ENCODE results near the gene NPBWR2. TPM values are rescaled to one million over a fixed set of nuclear protein-coding genes. Genes with fewer than 3 reads are reported as not detected.

The NPBWR2 gene, protein sequence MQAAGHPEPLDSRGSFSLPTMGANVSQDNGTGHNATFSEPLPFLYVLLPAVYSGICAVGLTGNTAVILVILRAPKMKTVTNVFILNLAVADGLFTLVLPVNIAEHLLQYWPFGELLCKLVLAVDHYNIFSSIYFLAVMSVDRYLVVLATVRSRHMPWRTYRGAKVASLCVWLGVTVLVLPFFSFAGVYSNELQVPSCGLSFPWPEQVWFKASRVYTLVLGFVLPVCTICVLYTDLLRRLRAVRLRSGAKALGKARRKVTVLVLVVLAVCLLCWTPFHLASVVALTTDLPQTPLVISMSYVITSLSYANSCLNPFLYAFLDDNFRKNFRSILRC
- total RNA-seq (2022) (not detected in 2 replicates), Bru-seq, nascent RNA (not detected), BruChase-seq, experiment 1, labeled RNA remaining after a 6-hour chase (not detected), BruChase-seq, experiment 2, labeled RNA remaining after a 2-hour chase (not detected)
- long read RNA-seq: 0 reads

DNA sequence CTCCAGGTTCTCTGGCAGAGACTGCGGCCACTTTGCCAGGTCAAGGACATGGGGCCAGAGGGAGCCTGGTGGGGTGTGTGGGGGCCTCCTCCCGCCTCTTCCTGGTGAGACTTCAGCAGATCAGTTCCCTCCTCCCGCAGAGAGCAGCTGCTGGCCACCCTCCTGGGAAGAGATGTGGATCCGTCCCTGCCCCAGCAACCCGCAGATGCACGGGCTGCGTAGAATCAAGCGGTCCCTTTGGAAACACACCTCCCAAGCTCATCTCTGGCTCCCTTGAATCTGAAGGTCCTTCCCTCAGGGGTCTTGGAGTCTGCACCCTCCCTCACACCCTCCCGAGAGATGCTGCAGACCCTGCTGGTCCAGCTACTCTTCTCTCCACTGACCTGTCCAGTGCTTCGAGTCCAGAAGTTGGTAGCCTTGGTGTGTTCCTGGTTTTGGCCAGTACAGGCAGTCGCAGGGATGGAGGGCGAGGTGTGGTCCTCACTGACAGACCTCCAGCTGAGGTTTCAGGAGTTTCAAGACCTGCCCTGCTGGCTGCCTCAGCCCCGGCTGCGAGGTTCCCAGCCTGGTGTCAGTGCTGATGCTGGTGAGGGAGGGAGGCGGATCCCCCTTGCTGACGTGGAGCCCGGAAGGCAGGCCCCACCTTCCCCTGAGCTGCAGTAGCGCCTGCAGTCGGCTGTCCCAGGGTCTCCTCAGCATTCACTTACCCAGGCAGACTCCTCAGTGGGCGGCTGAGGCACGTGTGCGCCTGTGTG lies at the start of gene NPBWR2:
NPBWR2 (minus strand) TSS at position 585 of the 755 bp plus-strand sequence. CDS start 734 bp downstream, outside the sequence.
- H3K4me3 Mint-ChIP-seq (ENCODE audit: unreplicated experiment): no peak within 1 kb of the TSS
- CTCF ChIA-PET: interaction anchor here (1.1 kb wide), 1 partner anchor 14 kb away, joined by 3 read pairs; no protein-coding TSS in a partner anchor
- no peaks in the 10 kb centered on the region for H3K9me3 Mint-ChIP-seq (ENCODE audit: unreplicated experiment)
- H3K27me3 Mint-ChIP-seq (ENCODE audit: insufficient read depth, unreplicated experiment): peaks cover 42% of the 10 kb centered on the region
- H3K36me3 Mint-ChIP-seq (ENCODE audit: insufficient read depth, unreplicated experiment): peaks cover 5% of the 10 kb centered on the region
- no TSS peak for BruUV-seq (replicated peaks)
- intact Hi-C loops (cut with micrococcal nuclease): no loop called here
- H3K27ac Mint-ChIP-seq (ENCODE audit: low read depth, unreplicated experiment): no peak within 1 kb of the TSS
- POLR2A ChIA-PET: no interaction called here
- TF ChIP-seq, protein P1, sequence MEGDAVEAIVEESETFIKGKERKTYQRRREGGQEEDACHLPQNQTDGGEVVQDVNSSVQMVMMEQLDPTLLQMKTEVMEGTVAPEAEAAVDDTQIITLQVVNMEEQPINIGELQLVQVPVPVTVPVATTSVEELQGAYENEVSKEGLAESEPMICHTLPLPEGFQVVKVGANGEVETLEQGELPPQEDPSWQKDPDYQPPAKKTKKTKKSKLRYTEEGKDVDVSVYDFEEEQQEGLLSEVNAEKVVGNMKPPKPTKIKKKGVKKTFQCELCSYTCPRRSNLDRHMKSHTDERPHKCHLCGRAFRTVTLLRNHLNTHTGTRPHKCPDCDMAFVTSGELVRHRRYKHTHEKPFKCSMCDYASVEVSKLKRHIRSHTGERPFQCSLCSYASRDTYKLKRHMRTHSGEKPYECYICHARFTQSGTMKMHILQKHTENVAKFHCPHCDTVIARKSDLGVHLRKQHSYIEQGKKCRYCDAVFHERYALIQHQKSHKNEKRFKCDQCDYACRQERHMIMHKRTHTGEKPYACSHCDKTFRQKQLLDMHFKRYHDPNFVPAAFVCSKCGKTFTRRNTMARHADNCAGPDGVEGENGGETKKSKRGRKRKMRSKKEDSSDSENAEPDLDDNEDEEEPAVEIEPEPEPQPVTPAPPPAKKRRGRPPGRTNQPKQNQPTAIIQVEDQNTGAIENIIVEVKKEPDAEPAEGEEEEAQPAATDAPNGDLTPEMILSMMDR (IDR thresholded peaks at IDR 0.05; ENCODE audit: unreplicated experiment): no peak
- H3K4me1 Mint-ChIP-seq (ENCODE audit: insufficient read depth, unreplicated experiment): no peaks in the 10 kb centered on the region
- DNase-seq (ENCODE audit: unreplicated experiment): no peak

DNA sequence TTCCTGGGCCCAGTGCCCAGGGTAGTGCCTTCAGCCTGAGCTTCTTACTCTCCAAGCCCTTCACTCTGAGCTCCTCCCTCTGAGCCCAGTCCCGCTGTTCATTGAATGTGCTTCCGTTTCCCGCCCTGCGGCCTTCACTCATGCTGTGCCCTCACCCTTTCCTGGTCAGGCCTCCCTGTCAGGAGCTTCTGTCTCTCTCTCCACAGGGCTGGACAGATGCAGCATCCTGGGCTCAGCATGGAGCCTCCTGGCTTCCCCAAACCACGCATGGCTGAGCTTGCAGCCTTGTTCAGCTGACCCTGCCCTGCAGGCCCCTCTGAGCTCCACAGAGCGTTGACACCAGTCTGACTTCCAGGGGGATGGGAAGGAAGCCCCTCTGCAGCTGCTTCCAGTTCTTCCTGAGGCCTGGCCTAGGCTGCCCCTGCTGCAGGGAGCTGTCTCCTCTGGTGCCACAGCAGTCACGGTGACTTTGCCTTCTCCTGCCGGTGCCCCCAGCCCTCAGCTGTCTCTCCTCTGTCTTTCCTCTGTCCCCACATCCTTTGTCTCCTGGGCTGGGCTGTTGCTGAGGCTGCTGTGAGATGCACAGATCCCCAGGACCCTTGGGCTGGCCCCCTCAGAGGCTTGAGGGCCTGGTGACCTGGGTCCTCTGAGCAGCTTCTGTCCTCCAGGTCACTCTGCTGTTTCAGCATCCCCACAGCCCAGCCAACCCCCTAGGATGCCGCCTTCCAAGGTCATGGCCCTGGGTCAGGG lies 48.9 kb upstream of the NPBWR2 start:
- CTCF ChIA-PET: interaction anchor here (0.6 to 1.2 kb wide), 3 partner anchors 14 to 36 kb away, joined by 4 to 5 read pairs (median 4); no protein-coding TSS in a partner anchor
- BruUV-seq (replicated peaks): no TSS peak
- H3K27me3 Mint-ChIP-seq (ENCODE audit: insufficient read depth, unreplicated experiment): peaks cover 45% of the 10 kb centered on the region

DNA sequence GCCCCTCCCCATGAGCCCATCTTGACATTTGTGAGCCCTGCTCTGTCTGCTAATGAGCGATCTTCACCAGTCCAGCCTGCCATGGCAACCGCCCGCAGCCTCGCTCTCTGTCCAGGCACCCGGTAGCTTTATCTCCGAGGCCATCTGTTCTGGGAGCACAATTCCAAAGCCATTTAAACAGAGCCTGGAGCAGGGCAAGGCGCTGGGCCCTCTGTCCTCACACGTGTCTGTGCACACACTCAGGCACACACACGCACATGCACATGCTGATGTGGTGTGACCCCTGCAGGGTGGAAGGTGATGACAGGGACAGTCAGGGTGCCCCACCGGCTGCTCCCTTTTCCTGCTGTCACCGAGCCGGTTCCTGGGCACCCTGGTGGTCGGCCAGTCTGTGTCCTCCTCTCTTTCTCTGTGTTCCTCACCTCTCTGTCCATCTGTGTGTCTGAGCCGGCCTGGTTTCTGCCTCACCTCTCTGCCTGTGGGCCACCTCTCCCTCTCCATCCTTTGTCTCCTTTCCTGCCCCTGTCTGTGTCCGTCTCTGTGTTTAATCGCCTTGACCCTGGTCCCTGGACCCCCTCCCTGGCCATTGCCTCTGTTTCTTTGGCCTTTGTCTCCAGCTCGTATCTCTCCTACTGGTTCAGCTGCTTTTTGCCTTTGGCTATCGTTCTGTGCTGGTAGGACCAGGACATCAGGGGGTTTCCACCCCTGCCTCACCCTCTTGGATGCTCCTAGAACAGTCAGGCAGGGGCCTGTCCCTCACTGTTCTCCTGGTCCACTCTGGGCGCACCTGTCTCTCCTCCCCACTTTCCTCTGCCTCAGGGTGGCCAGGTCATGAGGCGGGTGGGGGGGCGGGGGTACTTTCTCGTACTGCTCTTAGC lies 48.1 kb upstream of the NPBWR2 start:
- Mint-ChIP-seq H3K27me3 (ENCODE audit: insufficient read depth, unreplicated experiment) (peaks cover 37% of the 10 kb centered on the region), H3K36me3 (ENCODE audit: insufficient read depth, unreplicated experiment) (peaks cover 7% of the 10 kb centered on the region), H3K4me3 (ENCODE audit: unreplicated experiment) (no peak overlapping the region), H3K9me3 (ENCODE audit: unreplicated experiment) (no peaks in the 10 kb centered on the region), H3K4me1 (ENCODE audit: insufficient read depth, unreplicated experiment) (peaks cover 6% of the 10 kb centered on the region), H3K27ac (ENCODE audit: low read depth, unreplicated experiment) (no peak overlapping the region)
- no TSS peak for BruUV-seq (replicated peaks)
- ChIA-PET POLR2A (interaction anchor here (0.6 to 1.6 kb wide), 3 partner anchors 41 to 100 kb away, joined by 3 read pairs; partner anchors contain the start of gene PCMTD2), CTCF (interaction anchor here (0.5 to 0.6 kb wide), 2 partner anchors 36 to 117 kb away, joined by 3 read pairs; no protein-coding TSS in a partner anchor)
- DNase-seq (ENCODE audit: unreplicated experiment): no peak
- TF ChIP-seq, protein P1 (IDR thresholded peaks at IDR 0.05; ENCODE audit: unreplicated experiment): no peak
- intact Hi-C loops (cut with micrococcal nuclease): no loop called here

More for the DNA sequence above, 48.9 kb upstream of the NPBWR2 start:
- TF ChIP-seq, protein P1 (IDR thresholded peaks at IDR 0.05; ENCODE audit: unreplicated experiment): no peak
- Mint-ChIP-seq H3K4me1 (ENCODE audit: insufficient read depth, unreplicated experiment) (peaks cover 6% of the 10 kb centered on the region), H3K9me3 (ENCODE audit: unreplicated experiment) (no peaks in the 10 kb centered on the region), H3K36me3 (ENCODE audit: insufficient read depth, unreplicated experiment) (peaks cover 7% of the 10 kb centered on the region), H3K4me3 (ENCODE audit: unreplicated experiment) (no peak overlapping the region), H3K27ac (ENCODE audit: low read depth, unreplicated experiment) (no peak overlapping the region)
- no peak for DNase-seq (ENCODE audit: unreplicated experiment)
- intact Hi-C loops (cut with micrococcal nuclease): no loop called here
- POLR2A ChIA-PET: interaction anchor here (0.6 to 1.6 kb wide), 3 partner anchors 40 to 99 kb away, joined by 3 read pairs; partner anchors contain the start of gene PCMTD2
